RWPE2 (cell line): Measurements from ENCODE around the gene TMEM17.

ENCODE experiments used
- ATAC-seq: fragments of 200-7000 bp; cut with Tn5 transposase; 3 replicates; pipeline ENCODE4 v1.9.1; 2021; ENCODE audit warnings: low read depth
- DNase-seq: peaks from one replicate; pipeline ENCODE4 v3.0.0-alpha.2; 2020; ENCODE audit warnings: low spot score
- H3K27ac ChIP-seq: fragments of 450-650 bp; 2 replicates; pipeline ENCODE4 v1.5.1; 2017; ENCODE audit warnings: mild to moderate bottlenecking; ENCODE audit not compliant: poor library complexity, severe bottlenecking
- H3K27me3 ChIP-seq: fragments of 250-450 bp; sonication (Bioruptor Pico); 2 replicates; pipeline ENCODE4 v1.5.1; 2021; ENCODE audit warnings: mild to moderate bottlenecking, moderate library complexity; ENCODE audit not compliant: insufficient read depth, poor library complexity, severe bottlenecking
- H3K36me3 ChIP-seq: fragments of 250-450 bp; sonication (Bioruptor Pico); 2 replicates; pipeline ENCODE4 v1.5.1; 2020; ENCODE audit warnings: low read depth, mild to moderate bottlenecking, moderate library complexity
- H3K4me1 ChIP-seq: fragments of 250-450 bp; sonication (Bioruptor Pico); 2 replicates; pipeline ENCODE4 v1.5.1; 2021; ENCODE audit warnings: mild to moderate bottlenecking, moderate library complexity; ENCODE audit not compliant: insufficient read depth, poor library complexity, severe bottlenecking
- H3K4me3 ChIP-seq: fragments of 250-450 bp; sonication (Bioruptor Pico); 2 replicates; pipeline ENCODE4 v1.5.1; 2021; ENCODE audit warnings: mild to moderate bottlenecking, moderate library complexity; ENCODE audit not compliant: severe bottlenecking
- H3K9me3 ChIP-seq: fragments of 250-450 bp; sonication (Bioruptor Pico); 2 replicates; pipeline ENCODE4 v1.5.1; 2021; ENCODE audit warnings: mild to moderate bottlenecking, moderate library complexity; ENCODE audit not compliant: severe bottlenecking
- CTCF ChIP-seq: fragments of 450-650 bp; IDR thresholded peaks from one replicate; pipeline ENCODE4 v1.5.1; 2017; ENCODE audit warnings: mild to moderate bottlenecking, moderate library complexity; ENCODE audit not compliant: poor library complexity, severe bottlenecking

Gene TMEM17

GRCh38 chr2:62489702-62490101 lies 16.3 kb downstream of the TMEM17 start:
- Histone ChIP-seq H3K36me3 (no peaks in the 10 kb centered on the region), H3K9me3 (no peaks in the 10 kb centered on the region), H3K4me3 (no peak overlapping the region), H3K27ac (no peak overlapping the region), H3K27me3 (no peaks in the 10 kb centered on the region), H3K4me1 (no peaks in the 10 kb centered on the region)
- DNase-seq (no peak), ATAC-seq (no peak)
- no peak for TF ChIP-seq CTCF

GRCh38 chr2:62489162-62489561 lies 16.8 kb downstream of the TMEM17 start:
- no peaks in the 10 kb centered on the region for H3K9me3 ChIP-seq
- no peak for TF ChIP-seq CTCF
- H3K4me1 ChIP-seq: no peaks in the 10 kb centered on the region
- H3K4me3 ChIP-seq: no peak overlapping the region
- H3K27me3 ChIP-seq: no peaks in the 10 kb centered on the region
- H3K27ac ChIP-seq: no peak overlapping the region
- H3K36me3 ChIP-seq: no peaks in the 10 kb centered on the region
- ATAC-seq (no peak), DNase-seq (no peak)

GRCh38 chr2:62486439-62486765 lies 19.6 kb downstream of the TMEM17 start:
- Histone ChIP-seq H3K27me3 (no peaks in the 10 kb centered on the region), H3K4me3 (no peak overlapping the region), H3K9me3 (no peaks in the 10 kb centered on the region), H3K4me1 (no peaks in the 10 kb centered on the region), H3K27ac (no peak overlapping the region), H3K36me3 (no peaks in the 10 kb centered on the region)
- ATAC-seq (peak; percentile 54; the same call in 1 of the 3 replicates), DNase-seq (no peak)
- TF ChIP-seq CTCF: no peak

GRCh38 chr2:62485761-62486438 lies 20.1 kb downstream of the TMEM17 start:
- Histone ChIP-seq H3K27ac (no peak overlapping the region), H3K27me3 (no peaks in the 10 kb centered on the region), H3K4me3 (no peak overlapping the region), H3K4me1 (no peaks in the 10 kb centered on the region), H3K9me3 (no peaks in the 10 kb centered on the region), H3K36me3 (no peaks in the 10 kb centered on the region)
- no peak for DNase-seq
- no peak for ATAC-seq
- no peak for TF ChIP-seq CTCF

GRCh38 chr2:62482558-62483352 lies 23.2 kb downstream of the TMEM17 start:
- Histone ChIP-seq H3K9me3 (no peaks in the 10 kb centered on the region), H3K27ac (no peak overlapping the region), H3K36me3 (no peaks in the 10 kb centered on the region), H3K4me3 (no peak overlapping the region), H3K4me1 (peaks cover 6% of the 10 kb centered on the region), H3K27me3 (no peaks in the 10 kb centered on the region)
- DNase-seq (no peak), ATAC-seq (no peak)
- TF ChIP-seq CTCF: no peak
